OCI-LY1 (cell line): Measurements from ENCODE around the gene AMBRA1.

ENCODE experiments used
- EZH2 ChIP-seq: fragments of 200-600 bp; sonication (generic), shearing (Covaris generic); IDR thresholded peaks from 2 replicates; pipeline ENCODE4 v1.8.0; 2017; ENCODE audit warnings: borderline replicate concordance, mixed run types, mild to moderate bottlenecking, antibody characterized with exemption, low read length, moderate library complexity, mixed read lengths
- TF ChIP-seq, protein P1 (sequence below): fragments of 200-600 bp; sonication (generic), shearing (Covaris generic); IDR thresholded peaks from 2 replicates; pipeline ENCODE4 v1.5.1; 2017; ENCODE audit warnings: mild to moderate bottlenecking, antibody characterized with exemption, low read length, moderate library complexity, mixed read lengths

DNA sequence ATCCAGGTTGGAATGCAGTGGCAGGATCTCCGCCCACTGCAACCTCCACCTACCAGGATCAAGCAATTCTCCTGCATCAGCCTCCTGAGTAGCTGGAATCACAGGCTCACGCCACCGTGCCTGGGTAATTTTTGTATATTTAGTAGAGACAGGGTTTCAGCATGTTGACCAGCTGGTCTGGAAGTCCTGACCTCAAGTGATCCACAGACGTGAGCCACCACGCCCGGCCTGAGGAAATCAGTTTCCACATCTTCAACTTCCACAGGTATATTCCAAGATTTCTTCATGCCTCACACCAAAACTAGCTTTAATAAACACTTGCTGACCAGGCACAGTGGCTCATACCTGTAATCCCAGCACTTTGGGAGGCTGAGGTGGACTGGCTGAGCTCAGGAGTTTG is 15.6 kb upstream of the AMBRA1 start:
- no peak for TF ChIP-seq EZH2
- TF ChIP-seq, protein P1, sequence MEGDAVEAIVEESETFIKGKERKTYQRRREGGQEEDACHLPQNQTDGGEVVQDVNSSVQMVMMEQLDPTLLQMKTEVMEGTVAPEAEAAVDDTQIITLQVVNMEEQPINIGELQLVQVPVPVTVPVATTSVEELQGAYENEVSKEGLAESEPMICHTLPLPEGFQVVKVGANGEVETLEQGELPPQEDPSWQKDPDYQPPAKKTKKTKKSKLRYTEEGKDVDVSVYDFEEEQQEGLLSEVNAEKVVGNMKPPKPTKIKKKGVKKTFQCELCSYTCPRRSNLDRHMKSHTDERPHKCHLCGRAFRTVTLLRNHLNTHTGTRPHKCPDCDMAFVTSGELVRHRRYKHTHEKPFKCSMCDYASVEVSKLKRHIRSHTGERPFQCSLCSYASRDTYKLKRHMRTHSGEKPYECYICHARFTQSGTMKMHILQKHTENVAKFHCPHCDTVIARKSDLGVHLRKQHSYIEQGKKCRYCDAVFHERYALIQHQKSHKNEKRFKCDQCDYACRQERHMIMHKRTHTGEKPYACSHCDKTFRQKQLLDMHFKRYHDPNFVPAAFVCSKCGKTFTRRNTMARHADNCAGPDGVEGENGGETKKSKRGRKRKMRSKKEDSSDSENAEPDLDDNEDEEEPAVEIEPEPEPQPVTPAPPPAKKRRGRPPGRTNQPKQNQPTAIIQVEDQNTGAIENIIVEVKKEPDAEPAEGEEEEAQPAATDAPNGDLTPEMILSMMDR, result no peak
